OCI-LY3 (cell line): Measurements from ENCODE around the gene NR2F1-AS1.

Experiments
- CTCF ChIP-seq: fragments of 200-600, 300-600 bp; sonication (generic); IDR thresholded peaks from 2 replicates; pipeline ENCODE4 v1.5.1; 2014; ENCODE audit warnings: antibody characterized with exemption, low read length, low read depth
- EZH2phosphoT487 ChIP-seq: fragments of 200-600 bp; shearing (Covaris generic); IDR thresholded peaks from 2 replicates; pipeline ENCODE4 v1.6.1; 2018; ENCODE audit warnings: antibody characterized with exemption, mixed run types, low read depth

GRCh38 chr5:93588352-93589151 lies 7.5 kb upstream of the NR2F1-AS1 start:
- TF ChIP-seq CTCF = no peak
- no peak for TF ChIP-seq EZH2phosphoT487
